Pons (tissue), 1 donor: Measurements from ENCODE around the gene MEIOSIN.
"Not testable (repeated sequence)": the region's sequence is repeated elsewhere in the genome, so short reads cannot be mapped to it uniquely, and the experiment has no call there.

Experiments used
- DNase-seq: peaks from one replicate; pipeline ENCODE4 v3.0.0-alpha.2; 2016; ENCODE audit warnings: low spot score

MEIOSIN gene

GRCh38 chr19:45720065-45720464 lies 13.2 kb upstream of the MEIOSIN start:
- DNase-seq = not testable (repeated sequence)

DNA sequence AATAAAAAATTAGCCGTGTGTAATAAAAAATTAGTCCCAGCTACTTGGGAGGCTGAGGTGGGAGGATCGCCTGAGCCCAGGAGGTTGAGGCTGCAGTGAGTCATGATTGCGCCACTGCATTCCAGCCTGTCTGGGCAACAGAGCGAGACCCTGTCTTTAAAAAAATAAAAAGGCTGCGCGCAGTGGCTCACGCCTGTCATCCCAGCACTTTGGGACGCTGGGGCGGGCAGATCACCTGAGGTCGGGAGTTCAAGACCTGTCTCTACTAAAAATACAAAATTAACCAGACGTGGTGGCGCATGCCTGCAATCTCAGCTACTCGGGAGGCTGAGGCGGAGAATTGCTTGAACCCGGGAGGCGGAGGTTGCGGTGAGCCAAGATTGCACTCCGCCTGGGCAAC lies 4.6 kb upstream of the MEIOSIN start:
- not testable (repeated sequence) for DNase-seq

GRCh38 chr19:45729800-45730290 lies 3.4 kb upstream of the MEIOSIN start:
- DNase-seq = no peak

GRCh38 chr19:45730368-45731288 lies 2.6 kb upstream of the MEIOSIN start, which contains the start of gene FBXO46:
Gene FBXO46 (minus strand): TSS chr19:45730896. CDS start chr19:45713495, 17,401 bp downstream.
- DNase-seq = peak; percentile 98

DNA sequence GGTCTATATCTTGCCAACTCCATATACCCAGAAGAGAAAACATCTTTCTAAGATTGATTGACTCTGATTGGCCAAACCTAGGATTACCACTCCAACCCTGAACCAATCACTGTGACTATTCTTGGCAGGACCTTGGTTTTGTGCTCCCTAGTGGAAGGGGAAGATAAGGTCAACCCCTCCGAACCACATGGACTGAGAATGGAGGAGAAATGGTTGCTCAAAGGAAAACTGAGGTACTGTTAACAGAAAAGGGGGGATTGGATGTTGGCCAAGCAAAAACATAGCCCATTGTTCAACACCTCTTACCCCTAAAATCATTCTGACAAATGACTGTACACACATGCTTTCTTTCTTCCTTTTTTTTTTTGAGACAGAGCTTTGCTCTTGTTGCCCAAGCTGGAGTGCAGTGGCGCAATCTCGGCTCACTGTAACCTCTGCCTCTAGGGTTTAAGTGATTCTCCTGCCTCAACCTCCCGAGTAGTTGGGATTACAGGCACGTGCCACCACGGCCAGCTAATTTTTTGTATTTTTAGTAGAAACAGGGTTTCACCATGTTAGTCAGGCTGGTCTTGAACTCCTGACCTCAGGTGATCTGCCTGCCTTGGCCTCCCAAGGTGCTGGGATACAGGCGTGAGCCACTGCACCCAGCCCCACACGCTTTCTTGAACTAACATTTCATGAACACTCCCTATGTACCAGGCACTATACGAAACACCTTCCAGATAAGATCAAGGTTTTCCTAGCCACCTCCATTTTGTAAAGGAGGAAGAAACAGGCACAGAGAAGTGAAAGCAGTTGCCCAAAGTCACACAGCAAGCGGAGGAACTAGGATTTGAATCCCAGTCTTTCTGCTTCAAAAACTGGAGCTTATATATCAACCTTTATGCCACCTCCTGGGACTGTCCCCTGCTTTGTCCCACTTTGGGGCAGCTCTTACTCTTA lies 6.5 kb downstream of the MEIOSIN start:
- DNase-seq = no peak

GRCh38 chr19:45742969-45743368 lies 9.7 kb downstream of the MEIOSIN start:
- DNase-seq = no peak

- DNase-seq = no peak
Observed at GRCh38 chr19:45745606-45746005, 12.4 kb downstream of the MEIOSIN start.

- DNase-seq = no peak
Observed at GRCh38 chr19:45746866-45747265, 13.6 kb downstream of the MEIOSIN start.

DNA sequence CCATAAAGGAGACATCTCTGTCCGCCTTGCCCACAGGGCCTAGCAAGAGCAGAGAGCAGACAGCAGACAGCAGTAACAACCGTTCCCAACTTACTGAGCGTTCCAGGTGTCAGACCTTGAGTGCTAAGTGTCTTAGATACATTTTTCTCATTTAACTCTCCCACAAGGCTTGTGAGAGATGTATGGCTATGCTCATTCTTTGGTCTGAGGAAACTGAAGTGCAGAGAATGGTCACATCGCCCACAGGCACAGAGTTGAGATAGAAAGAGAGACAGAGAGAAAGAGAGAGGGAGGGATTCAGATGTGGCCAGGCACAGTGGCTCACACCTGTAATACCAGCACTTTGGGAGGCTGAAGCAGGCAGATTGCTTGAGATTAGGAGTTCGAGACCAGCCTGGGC lies 14.3 kb downstream of the MEIOSIN start:
- DNase-seq = no peak

DNA sequence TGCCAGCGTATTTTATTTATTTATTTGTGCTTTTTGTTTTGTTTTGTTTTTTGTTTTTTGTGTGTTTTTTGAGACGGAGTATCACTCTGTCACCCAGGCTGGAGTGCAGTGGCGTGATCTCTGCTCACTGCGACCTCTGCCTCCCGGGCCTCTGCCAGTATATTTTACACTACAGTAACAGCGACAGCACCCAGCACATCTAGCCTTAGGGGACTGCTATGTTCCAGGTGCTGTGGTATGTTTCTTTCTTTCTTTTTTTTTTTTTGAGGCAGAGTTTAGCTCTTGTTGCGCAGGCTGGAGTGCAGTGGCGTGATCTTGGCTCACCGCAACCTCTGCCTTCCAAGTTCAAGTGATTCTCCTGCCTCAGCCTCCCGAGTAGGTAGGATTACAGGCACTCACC lies 18.2 kb downstream of the MEIOSIN start:
- DNase-seq = not testable (repeated sequence)

DNA sequence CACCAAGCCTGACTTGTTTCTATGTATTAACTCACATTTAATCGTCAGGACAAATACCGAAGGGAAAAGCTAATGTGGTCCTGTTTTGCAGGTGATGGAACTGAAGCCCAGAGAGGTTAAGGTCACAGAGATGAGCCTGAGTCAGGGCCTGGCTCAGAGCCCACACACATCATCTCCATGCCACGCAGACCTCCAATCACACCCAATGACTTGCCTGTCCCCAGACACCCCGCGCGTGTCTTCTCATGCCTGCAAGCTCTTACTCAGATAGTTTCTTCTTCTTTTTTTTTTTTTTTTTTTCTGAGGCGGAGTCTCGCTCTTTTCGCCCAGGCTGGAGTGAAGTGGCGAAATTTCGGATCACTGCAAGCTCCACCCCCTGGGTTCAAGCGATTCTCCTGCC lies 19.4 kb downstream of the MEIOSIN start:
- no peak for DNase-seq

DNA sequence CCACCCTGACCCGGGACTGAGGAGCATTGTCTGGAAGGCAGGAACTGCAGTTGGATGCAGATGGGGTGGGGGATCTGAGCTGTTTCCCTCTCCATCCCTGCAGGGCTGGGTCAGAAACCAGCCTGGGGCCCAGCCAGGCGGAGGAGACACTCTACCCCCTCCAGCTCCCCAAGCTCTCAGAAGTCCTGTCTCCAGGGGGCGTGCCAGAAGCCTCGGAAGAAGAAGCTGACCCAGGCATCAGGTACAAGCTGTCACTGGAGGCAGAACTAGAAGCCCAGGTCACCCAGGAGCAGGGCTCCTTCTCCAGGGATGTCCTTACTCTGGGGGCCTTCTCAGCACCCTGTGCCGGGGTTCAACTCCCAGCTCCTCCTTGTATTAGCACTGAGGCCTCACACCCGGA lies 20.3 kb downstream of the MEIOSIN start:
- no peak for DNase-seq

GRCh38 chr19:45754323-45754722 lies 21.1 kb downstream of the MEIOSIN start:
- no peak for DNase-seq

DNA sequence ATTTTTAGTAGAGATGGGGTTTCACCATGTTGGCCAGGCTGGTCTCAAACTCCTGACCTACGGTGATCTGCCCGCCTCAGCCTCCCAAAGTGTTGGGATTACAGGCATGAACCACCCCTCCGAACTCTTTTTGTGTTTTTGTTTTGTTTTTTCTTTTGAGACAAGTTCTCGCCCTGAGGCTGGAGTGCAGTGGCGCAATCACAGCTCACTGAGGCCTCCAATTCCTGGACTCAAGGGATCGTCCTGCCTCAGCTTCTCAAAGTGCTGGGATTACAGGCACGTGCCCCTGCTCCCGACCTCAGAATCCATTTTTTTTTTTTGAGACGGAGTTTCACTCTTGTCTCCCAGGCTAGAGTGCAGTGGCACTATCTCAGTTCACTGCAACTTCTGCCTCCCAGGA lies 24.5 kb downstream of the MEIOSIN start:
- DNase-seq = no peak

- DNase-seq = no peak
Observed at GRCh38 chr19:45758921-45759320, 25.7 kb downstream of the MEIOSIN start.

GRCh38 chr19:45761714-45762113 lies 28.5 kb downstream of the MEIOSIN start:
- no peak for DNase-seq

GRCh38 chr19:45762870-45763631 lies 29.8 kb downstream of the MEIOSIN start:
- DNase-seq = no peak

DNA sequence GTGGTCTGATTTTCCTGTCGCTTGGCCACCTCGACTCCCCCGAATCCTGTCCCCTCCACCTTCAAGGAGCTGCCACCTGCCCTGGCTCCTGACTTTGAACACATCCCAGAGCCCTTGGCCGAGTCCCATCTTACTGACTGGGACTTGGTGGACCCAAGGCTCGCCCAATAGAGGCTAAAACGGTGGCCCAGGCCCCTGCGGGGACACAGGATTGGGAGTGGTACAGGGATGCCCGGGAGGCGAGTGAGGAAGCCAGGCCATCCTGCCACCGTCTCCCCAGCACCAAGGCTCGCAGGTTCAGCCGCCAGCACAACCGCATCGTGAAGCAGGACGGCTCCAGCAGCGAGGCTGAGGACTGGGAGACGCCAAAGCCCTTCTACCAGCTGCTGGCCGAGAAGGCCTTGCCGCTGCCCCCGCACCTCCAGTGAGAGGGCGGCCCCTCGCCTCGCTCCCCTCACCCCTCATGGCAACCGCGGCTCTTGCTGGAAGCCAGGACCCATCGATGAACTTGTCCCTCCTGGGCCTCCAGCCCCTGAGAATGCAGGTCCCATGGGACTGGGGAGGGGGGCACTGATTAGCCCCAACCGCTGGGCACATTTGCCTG lies 30.6 kb downstream of the MEIOSIN start:
- no peak for DNase-seq

DNA sequence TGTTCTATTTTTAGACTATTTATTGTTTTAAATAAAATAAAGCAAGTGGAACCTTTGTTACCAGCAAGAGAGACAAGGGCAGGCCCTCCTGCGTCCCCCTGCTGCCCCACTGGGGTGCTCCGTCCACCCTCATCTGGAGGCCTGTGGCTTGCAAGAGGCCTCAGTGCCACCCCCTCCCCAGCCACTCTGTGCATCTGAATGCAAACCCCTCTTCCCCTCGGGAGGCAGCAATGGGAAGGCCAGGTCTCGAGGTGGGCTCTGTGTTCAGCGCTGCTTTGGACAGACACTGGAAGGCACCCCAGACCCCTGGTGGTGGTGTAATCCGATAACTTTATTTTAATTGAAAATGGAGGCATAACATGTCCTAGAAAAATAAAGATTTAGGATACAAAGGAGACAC lies 31.2 kb downstream of the MEIOSIN start:
- DNase-seq = no peak

DNA sequence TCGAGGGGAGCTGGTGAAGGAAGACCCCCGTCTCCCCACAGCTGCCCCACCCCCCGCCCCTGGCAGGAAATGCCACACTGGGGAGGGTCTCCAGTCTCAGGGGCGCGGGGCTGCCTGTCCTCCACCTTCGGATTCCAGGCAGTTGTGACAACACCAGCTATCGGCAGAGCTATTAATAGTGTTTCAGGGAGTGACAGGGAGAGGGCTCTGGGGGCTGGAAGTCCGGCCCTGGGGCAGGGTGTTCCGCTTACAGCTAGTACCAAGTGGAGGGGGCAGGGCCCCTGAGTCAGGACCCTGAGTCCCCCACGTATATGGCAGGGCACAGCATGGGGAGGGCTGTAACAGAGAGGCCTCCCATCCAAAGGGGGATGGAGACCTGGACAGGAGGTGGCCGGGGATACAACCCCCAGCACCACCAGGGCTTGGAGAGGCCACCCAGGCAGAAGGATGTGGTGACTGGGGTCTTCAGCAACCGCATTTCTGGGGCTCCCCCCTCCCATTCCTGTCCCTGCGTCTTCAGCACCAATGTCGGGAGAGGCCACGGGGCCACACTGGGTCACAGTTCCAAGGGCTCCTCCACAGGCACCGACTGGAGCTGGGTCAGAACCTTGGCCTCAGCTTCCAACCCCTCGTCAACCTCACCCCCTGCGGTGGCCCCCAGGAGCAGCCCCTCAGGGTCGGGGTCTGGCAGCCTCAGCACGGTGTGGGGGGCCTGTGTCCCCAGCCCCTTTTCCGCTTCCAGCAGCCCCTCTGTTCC lies 31.9 kb downstream of the MEIOSIN start:
- no peak for DNase-seq
